Parathyroid adenoma (tissue), 2 donors: Measurements from ENCODE around the gene ADAM8.

Source experiments
- H2AFZ ChIP-seq: fragments of 300-600 bp; sonication (generic); one replicate; pipeline ENCODE4 v1.7.0; 2017; ENCODE audit warnings: antibody characterized with exemption, mild to moderate bottlenecking
- H3K27ac ChIP-seq: fragments of 300-600 bp; sonication (generic); one replicate; pipeline ENCODE4 v1.7.0; 2017
- H3K27me3 ChIP-seq: fragments of 300-600 bp; sonication (generic); one replicate; pipeline ENCODE4 v1.7.0; 2017; ENCODE audit warnings: low read length; ENCODE audit not compliant: control insufficient read depth, insufficient read depth
- H3K36me3 ChIP-seq: fragments of 300-600 bp; sonication (generic); one replicate; pipeline ENCODE4 v1.7.0; 2017; ENCODE audit warnings: low read length; ENCODE audit not compliant: control insufficient read depth, insufficient read depth
- H3K4me1 ChIP-seq: fragments of 300-600 bp; sonication (generic); one replicate; pipeline ENCODE4 v1.7.0; 2017; ENCODE audit warnings: control low read depth
- H3K4me2 ChIP-seq: fragments of 300-600 bp; sonication (generic); one replicate; pipeline ENCODE4 v1.7.0; 2017; ENCODE audit warnings: low read length
- H3K4me3 ChIP-seq: fragments of 300-600 bp; sonication (generic); one replicate; pipeline ENCODE4 v1.7.0; 2017; ENCODE audit warnings: low read depth, low read length
- H3K79me2 ChIP-seq: fragments of 300-600 bp; sonication (generic); one replicate; pipeline ENCODE4 v1.7.0; 2017; ENCODE audit warnings: control low read depth
- H3K9ac ChIP-seq: fragments of 300-600 bp; sonication (generic); one replicate; pipeline ENCODE4 v1.7.0; 2017; ENCODE audit warnings: mild to moderate bottlenecking
- H3K9me3 ChIP-seq: fragments of 300-600 bp; sonication (generic); one replicate; pipeline ENCODE4 v1.7.0; 2017; ENCODE audit warnings: low read length; ENCODE audit not compliant: control insufficient read depth
- CTCF ChIP-seq: fragments of 300-600 bp; sonication (generic); IDR thresholded peaks from one replicate; pipeline ENCODE4 v1.7.0; 2017; ENCODE audit warnings: antibody characterized with exemption, mild to moderate bottlenecking
- donor health status: primary hyperparathyroidism.

ADAM8 gene

DNA sequence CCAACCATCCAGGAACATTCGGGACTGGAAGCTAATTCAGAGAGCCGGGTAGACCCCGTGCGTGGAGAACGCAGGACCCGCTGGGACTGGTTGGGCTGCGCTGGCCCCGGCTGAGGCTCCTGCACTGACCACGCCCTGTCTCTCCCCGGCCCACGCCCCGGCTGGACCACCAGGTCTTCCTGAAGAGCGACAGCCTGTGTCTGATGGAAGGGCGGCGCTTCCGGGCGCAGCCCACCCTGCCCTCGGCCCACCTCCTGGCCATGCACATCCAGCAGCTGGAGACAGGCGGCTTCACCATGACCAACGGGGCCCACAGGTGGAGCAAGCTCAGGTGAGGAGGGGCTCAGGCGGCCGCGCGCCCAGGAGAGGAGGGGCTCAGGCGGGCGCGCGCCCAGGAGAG, 56.9 kb downstream of the ADAM8 start:
- H3K27me3 ChIP-seq: no peaks in the 10 kb centered on the region

DNA sequence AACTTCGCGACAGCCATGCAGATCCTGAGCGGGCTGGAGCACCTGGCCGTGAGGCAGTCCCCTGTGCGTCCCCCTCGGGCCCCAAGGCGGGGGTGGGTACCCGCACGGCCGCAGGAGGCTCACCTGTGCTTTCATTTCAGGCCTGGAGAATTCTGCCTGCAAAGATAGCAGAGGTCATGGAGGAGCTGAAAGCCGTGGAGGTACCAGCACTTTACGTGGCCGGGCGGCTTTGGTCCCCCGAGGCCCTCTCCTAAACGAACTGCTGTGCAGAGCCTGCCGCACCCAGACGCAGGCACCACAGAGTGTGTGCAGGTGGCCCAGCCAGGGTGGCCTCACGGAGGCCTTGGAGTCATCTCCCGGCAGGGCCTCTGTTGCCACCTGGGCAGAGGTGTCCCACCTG, 57.8 kb downstream of the ADAM8 start:
- TF ChIP-seq CTCF: no peak
- H2AFZ ChIP-seq: no peak overlapping the region

More for the DNA sequence above, 56.9 kb downstream of the ADAM8 start:
- H3K36me3 ChIP-seq: no peaks in the 10 kb centered on the region
- no peak overlapping the region for H3K4me3 ChIP-seq
- TF ChIP-seq CTCF: no peak
- no peaks in the 10 kb centered on the region for H3K9me3 ChIP-seq
- H3K9ac ChIP-seq: no peak overlapping the region
- H3K4me2 ChIP-seq: no peak overlapping the region
- no peaks in the 10 kb centered on the region for H3K79me2 ChIP-seq
- no peaks in the 10 kb centered on the region for H3K4me1 ChIP-seq
- no peak overlapping the region for H2AFZ ChIP-seq
- H3K27ac ChIP-seq: no peak overlapping the region

DNA sequence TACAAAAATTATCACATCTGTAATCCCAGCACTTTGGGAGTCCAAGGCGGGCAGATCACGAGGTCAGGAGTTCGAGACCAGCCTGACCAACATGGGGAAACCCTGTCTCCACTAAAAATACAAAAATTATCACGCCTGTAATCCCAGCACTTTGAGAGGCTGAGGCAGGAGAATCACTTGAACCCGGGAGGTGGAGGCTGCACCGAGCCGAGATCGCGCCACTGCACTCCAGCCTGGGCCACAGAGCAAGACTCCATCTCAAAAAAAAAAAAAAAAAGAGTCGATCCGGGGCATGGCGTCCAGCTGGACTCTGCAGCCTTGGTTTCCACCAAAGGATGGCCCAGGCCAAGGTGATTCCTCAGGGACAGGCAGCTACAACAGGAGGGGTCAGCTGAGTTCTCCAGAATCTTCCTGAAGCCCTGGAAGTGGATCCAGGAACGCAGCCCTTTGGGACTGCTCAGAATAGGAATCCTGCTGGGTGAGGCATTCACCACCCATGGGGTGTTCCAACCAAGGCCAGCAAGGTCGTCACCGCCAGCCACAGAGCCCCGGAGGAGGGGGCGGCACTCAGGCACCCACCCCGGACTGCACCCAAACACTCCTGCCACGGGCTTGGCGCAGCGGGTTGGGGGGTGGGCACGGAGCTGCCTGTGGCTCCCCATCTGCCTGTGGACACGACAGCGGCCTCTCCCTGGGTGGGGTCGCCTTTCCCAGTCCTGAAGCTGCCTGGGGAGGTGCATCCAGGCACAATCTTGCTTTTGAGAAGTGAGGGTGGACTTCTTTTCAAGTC, 58.7 kb downstream of the ADAM8 start:
- Histone ChIP-seq H3K4me1 (no peaks in the 10 kb centered on the region), H2AFZ (no peak overlapping the region), H3K27ac (no peak overlapping the region), H3K9me3 (no peaks in the 10 kb centered on the region), H3K79me2 (no peaks in the 10 kb centered on the region), H3K4me3 (no peak overlapping the region), H3K27me3 (no peaks in the 10 kb centered on the region), H3K9ac (no peak overlapping the region), H3K4me2 (no peak overlapping the region), H3K36me3 (no peaks in the 10 kb centered on the region)
- no peak for TF ChIP-seq CTCF

More for the DNA sequence above, 57.8 kb downstream of the ADAM8 start:
- no peak overlapping the region for H3K4me3 ChIP-seq
- H3K9ac ChIP-seq: no peak overlapping the region
- H3K4me2 ChIP-seq: no peak overlapping the region
- H3K36me3 ChIP-seq: no peaks in the 10 kb centered on the region
- H3K27ac ChIP-seq: no peak overlapping the region
- H3K27me3 ChIP-seq: no peaks in the 10 kb centered on the region
- H3K4me1 ChIP-seq: no peaks in the 10 kb centered on the region
- H3K79me2 ChIP-seq: no peaks in the 10 kb centered on the region
- no peaks in the 10 kb centered on the region for H3K9me3 ChIP-seq

DNA sequence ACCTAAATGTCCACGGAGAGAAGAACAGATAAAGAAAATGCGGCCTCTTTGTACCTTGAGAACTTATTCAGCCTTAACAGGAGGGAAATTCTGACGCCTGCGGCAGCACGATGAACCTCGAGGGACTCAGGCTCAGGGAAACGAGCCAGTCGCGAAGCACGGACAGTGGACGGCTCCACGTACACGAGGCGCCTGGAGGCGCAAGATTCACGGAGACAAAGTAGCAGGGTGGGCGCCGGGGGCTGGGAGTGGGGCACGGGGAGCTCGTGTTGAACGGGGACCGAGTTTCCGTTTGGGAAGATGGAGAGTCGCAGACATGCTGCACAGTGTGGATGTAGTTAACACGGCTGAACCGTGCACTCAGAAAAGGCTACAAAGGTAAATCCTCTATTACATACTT, 59.9 kb downstream of the ADAM8 start:
- Histone ChIP-seq H3K4me2 (no peak overlapping the region), H3K9me3 (no peaks in the 10 kb centered on the region), H3K79me2 (no peaks in the 10 kb centered on the region), H3K36me3 (no peaks in the 10 kb centered on the region), H3K9ac (no peak overlapping the region), H3K27ac (no peak overlapping the region), H3K27me3 (no peaks in the 10 kb centered on the region), H3K4me3 (no peak overlapping the region), H2AFZ (no peak overlapping the region), H3K4me1 (no peaks in the 10 kb centered on the region)
- TF ChIP-seq CTCF: no peak

DNA sequence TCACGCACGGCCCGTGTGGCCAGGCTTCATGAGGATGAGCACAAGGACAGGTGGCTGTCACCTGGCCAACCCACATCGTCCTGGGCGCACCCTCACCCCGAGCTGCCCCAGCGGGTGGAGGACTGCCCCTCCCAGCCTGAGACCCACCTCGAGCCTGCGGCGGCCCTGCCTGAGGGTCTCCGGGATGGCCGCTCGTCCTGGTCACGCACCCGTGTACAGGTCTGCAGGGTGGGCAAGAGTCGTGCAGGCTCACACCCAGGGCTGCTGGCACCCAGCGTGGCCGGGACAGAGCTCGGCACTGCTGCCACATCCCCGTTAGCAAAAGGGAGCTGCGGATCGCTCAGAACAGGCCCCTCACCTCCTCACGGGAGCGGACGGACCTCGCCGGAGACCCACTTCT, 61.1 kb downstream of the ADAM8 start:
- Histone ChIP-seq H3K4me2 (no peak overlapping the region), H3K9ac (no peak overlapping the region), H3K4me1 (no peaks in the 10 kb centered on the region), H3K79me2 (no peaks in the 10 kb centered on the region), H3K36me3 (no peaks in the 10 kb centered on the region), H3K27me3 (no peaks in the 10 kb centered on the region), H3K4me3 (no peak overlapping the region), H3K9me3 (no peaks in the 10 kb centered on the region), H2AFZ (no peak overlapping the region), H3K27ac (no peak overlapping the region)
- no peak for TF ChIP-seq CTCF
